ENCODE measurements around the gene NCAPD3.
A peak's percentile ranks its signal among the peaks of the same experiment; 100 is the strongest.
"Not testable (repeated sequence)": the region's sequence is repeated elsewhere in the genome, so short reads cannot be mapped to it uniquely, and the experiment has no call there.

NCAPD3 gene

GRCh38 chr11:134196756-134197155, 27.0 kb downstream of the NCAPD3 start:
- no peak for TF ChIP-seq CTCF (IDR thresholded peaks at IDR 0.05; ENCODE audit: control insufficient read depth, insufficient read depth, low read depth, low read length, missing control alignments)
- no peak overlapping the region for H3K4me3 ChIP-seq (ENCODE audit: control insufficient read depth, low read depth, low read length)
- DNase-seq (ENCODE audit: low read depth) = no peak

DNA sequence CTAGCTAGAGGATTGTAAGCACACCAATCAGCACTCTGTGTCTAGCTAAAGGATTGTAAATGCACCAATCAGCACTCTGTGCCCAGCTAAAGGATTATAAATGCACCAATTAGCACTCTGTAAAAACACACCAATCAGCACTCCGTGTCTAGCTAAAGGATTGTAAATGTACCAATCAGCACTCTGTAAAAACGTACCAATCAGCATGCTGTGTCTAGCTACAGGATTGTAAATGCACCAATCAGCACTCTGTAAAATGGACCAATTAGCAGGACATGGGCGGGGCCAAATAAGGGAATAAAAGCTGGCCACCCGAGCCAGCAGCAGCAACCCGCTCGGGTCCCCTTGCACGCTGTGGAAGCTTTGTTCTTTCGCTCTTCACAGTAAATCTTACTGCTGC, 35.7 kb downstream of the NCAPD3 start:
- not testable (repeated sequence) for H3K4me3 ChIP-seq (ENCODE audit: control insufficient read depth, low read depth, low read length); DNase-seq (ENCODE audit: low read depth)

DNA sequence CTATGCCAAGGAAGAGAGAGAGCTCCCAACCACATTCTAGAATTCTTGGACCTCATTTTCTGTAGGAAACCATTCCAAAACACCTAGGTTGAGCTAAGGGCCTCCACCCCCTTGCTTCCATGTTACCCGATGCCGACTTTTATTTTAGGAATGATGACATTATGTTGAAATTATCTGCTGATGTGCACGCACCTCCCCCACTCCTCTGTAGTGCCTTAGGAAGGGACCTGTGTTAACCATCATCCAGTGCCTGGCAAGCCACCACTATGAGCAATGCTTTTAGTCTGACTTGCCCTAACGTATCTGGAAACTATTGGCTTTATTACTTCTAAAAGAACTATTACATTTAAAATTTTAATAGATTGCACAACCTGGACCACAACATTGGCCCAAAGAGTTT, 42.1 kb downstream of the NCAPD3 start:
- TF ChIP-seq CTCF (IDR thresholded peaks at IDR 0.05; ENCODE audit: control insufficient read depth, insufficient read depth, low read depth, low read length, missing control alignments) = no peak
- peak; percentile 79 for DNase-seq (ENCODE audit: low read depth)
- no peak overlapping the region for H3K4me3 ChIP-seq (ENCODE audit: control insufficient read depth, low read depth, low read length)

DNA sequence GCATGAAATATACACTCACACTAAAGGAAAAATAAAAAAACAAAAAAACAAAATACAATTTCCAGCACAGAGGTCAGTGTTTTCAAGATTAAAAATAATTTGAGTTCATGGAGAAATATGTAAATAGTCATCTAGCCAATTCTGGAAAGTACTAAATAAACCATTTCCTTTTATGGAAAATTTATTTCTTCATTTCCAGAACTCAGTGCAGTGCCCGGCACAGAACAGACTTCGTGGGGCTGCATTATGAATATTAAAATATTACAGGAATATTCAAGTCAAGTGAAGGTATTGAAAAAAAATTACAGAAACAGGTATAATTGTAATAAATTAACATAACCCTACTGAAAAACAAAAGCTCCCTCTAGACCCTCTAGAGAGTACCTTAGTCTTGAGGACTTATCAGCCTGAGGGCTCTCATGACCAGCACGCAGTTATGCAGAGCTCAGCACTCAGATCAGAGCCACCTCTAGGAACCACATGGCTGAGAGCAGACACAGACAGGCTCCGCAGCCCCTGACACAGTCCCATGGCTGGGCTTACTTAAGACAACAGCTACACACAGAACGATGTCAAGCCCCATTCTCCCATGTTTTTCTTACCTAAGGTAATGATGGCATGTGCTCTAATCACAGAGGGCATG, 45.6 kb downstream of the NCAPD3 start:
- TF ChIP-seq CTCF (IDR thresholded peaks at IDR 0.05; ENCODE audit: control insufficient read depth, insufficient read depth, low read depth, low read length, missing control alignments) = no peak
- DNase-seq (ENCODE audit: low read depth) = no peak
- no peak overlapping the region for H3K4me3 ChIP-seq (ENCODE audit: control insufficient read depth, low read depth, low read length)

- no peak for DNase-seq (ENCODE audit: low read depth)
These were observed 47.5 kb downstream of the NCAPD3 start for GRCh38 chr11:134176284-134176683.

DNA sequence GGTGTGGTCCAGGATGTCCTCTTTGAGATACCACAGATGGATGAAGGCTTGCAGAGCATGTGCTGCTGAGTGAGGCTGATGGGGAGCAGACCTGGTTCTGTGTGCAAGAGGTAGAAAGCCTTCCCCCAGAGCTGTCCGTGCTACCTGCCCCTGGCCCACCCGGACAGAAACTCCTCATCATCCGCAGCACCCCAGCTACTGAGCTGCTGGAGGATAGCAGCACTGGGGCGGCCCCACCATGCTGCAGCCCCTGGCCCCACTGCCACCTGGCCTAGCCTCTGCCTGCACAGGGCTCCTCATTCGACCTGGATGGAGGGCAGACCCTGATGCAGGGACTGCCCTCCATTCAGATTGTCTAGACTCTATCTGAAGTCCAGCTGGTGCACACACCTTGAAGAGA, 50.5 kb downstream of the NCAPD3 start:
- no peak for TF ChIP-seq CTCF (IDR thresholded peaks at IDR 0.05; ENCODE audit: control insufficient read depth, insufficient read depth, low read depth, low read length, missing control alignments)
- no peak for DNase-seq (ENCODE audit: low read depth)
- no peak overlapping the region for H3K4me3 ChIP-seq (ENCODE audit: control insufficient read depth, low read depth, low read length)

More at GRCh38 chr11:134176284-134176683, 47.5 kb downstream of the NCAPD3 start:
- H3K4me3 ChIP-seq (ENCODE audit: control insufficient read depth, low read depth, low read length) = no peak overlapping the region
- no peak for TF ChIP-seq CTCF (IDR thresholded peaks at IDR 0.05; ENCODE audit: control insufficient read depth, insufficient read depth, low read depth, low read length, missing control alignments)

DNA sequence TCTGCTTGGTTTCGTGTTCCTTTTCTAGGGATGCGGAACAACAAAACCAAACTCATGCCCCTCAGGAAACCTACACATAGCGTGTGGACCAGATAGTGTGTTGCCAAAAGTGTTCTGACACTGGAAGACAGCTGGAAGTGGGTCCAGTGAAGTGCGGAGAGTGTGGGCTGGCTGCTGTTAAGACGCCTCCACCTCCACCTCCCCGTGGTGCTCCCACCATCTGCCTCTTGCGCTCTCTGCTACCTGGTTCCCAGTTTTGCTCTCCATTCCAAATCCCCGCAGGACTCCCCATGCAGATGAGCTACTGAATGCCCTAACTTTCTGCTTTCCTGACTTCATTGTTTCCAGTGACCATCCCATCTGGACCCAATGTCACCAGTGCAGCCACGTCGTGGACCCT, 51.8 kb downstream of the NCAPD3 start:
- TF ChIP-seq CTCF (IDR thresholded peaks at IDR 0.05; ENCODE audit: control insufficient read depth, insufficient read depth, low read depth, low read length, missing control alignments) = no peak
- H3K4me3 ChIP-seq (ENCODE audit: control insufficient read depth, low read depth, low read length) = no peak overlapping the region
- DNase-seq (ENCODE audit: low read depth) = no peak
